AG09309 (cell line): Measurements from ENCODE around the gene DUSP6.

Experiments used
- DNase-seq: peaks from one replicate; pipeline ENCODE4 v3.0.0-alpha.2; 2010; ENCODE audit warnings: low read depth
- H3K4me3 ChIP-seq: 2 replicates; pipeline ENCODE4 v1.5.1; 2011; ENCODE audit warnings: mild to moderate bottlenecking, low read depth, low read length, moderate library complexity; ENCODE audit not compliant: control insufficient read depth
- CTCF ChIP-seq: IDR thresholded peaks from 2 replicates; pipeline ENCODE4 v1.5.1; 2011; ENCODE audit warnings: mild to moderate bottlenecking, low read depth, low read length, inconsistent platforms; ENCODE audit not compliant: insufficient read depth, control insufficient read depth; ENCODE audit errors: missing control alignments

The DUSP6 gene

GRCh38 chr12:89383235-89384049 lies 31.1 kb upstream of the DUSP6 start:
- TF ChIP-seq CTCF = no peak
- H3K4me3 ChIP-seq = no peak overlapping the region
- no peak for DNase-seq

- no peak for TF ChIP-seq CTCF
- DNase-seq = no peak
- no peak overlapping the region for H3K4me3 ChIP-seq
Observed at GRCh38 chr12:89382328-89382727, 30.0 kb upstream of the DUSP6 start.

DNA sequence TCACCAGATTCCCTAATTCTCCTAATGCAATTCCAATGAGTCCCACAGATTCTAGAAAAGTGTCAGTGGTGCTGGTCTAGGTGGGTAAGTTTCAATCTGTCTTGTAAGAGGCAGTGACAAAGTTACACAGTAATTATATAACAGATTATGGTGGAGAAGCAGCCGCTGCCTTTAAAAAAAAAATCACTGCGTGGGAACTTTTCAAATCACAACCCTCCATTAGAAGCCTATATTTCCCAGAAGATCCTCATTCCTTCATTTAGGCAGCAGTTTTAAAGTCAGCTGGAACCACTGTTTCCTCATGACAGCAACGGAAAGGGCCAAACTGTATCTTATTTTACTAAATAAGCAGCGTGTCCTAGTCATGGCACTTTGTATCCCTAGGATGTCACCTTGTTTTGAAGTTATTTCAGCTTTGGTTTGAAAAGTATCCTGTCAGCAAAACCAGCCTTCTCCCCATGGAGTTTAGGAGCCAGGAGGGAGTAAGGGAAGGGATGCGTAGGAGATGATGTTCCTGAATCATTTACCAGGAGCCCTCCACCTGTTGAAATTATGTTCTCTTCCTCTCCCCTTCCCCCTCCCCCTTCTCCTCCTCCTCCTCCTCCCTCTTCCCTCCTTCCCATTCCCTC lies 27.7 kb upstream of the DUSP6 start:
- no peak for TF ChIP-seq CTCF
- H3K4me3 ChIP-seq = no peak overlapping the region
- DNase-seq = no peak

- TF ChIP-seq CTCF = no peak
- no peak for DNase-seq
- no peak overlapping the region for H3K4me3 ChIP-seq
Observed at GRCh38 chr12:89379148-89379838, 27.0 kb upstream of the DUSP6 start.

GRCh38 chr12:89376844-89377243 lies 24.5 kb upstream of the DUSP6 start:
- TF ChIP-seq CTCF = no peak
- H3K4me3 ChIP-seq = no peak overlapping the region
- DNase-seq = no peak

DNA sequence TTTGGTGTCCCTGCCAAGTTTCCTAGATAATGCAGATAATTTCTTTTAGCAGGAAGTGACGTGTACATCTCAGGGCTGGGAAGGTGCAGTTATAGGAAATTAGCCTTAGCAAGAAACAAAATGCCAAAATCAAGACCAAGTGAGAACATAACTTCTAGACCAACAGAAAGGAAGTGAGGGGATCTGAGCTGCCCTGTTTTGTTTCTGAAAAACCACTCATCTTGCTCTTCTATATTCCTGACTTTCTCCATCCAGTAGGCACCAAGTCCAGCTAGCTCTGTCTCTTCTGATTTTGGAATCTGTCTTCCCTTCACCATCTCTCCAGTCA lies 23.9 kb upstream of the DUSP6 start:
- DNase-seq = no peak
- no peak for TF ChIP-seq CTCF
- H3K4me3 ChIP-seq = no peak overlapping the region
